ENCODE data around the gene FBLN5.
"Not testable (repeated sequence)": the region's sequence is repeated elsewhere in the genome, so short reads cannot be mapped to it uniquely, and the experiment has no call there.

Gene FBLN5

DNA sequence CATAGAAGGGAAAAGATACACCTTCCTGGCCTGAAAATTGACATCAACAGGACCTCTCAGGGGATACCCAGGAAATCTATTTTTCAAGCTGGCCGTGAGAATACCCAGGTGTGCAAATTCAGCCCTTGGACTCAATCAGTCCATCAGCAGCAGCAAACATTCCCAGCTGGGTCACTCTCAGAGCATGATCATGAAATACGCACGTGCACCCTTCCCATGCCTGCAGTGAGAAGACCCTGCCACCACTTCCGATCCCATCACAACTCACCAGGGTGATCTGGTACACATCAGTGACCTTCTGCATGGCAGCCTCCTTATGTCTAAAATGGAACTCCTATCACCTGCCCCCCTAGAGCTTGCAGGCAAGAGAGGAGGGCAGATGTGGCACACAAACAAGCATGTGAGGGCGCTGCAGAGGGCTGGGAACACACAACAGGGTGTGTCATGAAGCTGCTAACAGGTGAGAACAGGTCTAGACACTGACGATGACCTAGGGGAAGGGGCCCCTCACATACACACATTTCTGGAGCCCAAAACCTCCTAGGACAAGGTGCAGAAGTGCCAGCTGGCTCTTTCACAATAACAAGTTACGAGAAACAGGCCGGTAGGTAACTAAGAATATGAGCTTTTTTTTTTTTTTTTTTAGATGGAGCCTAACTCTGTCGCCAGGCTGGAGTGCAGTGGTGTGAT is 42.4 kb downstream of the FBLN5 start:
- H3K27me3 Mint-ChIP-seq: peaks cover 2% of the 10 kb centered on the region
- peaks cover 5% of the 10 kb centered on the region for H3K4me1 Mint-ChIP-seq
- H3K27ac Mint-ChIP-seq: no peak overlapping the region
- no peak overlapping the region for H3K4me3 Mint-ChIP-seq
- ATAC-seq (ENCODE audit: low read depth) (no peak), DNase-seq (ENCODE audit: low spot score in 2 of 2) (no peak)
- no peaks in the 10 kb centered on the region for H3K9me3 Mint-ChIP-seq
- no peaks in the 10 kb centered on the region for H3K36me3 Mint-ChIP-seq

DNA sequence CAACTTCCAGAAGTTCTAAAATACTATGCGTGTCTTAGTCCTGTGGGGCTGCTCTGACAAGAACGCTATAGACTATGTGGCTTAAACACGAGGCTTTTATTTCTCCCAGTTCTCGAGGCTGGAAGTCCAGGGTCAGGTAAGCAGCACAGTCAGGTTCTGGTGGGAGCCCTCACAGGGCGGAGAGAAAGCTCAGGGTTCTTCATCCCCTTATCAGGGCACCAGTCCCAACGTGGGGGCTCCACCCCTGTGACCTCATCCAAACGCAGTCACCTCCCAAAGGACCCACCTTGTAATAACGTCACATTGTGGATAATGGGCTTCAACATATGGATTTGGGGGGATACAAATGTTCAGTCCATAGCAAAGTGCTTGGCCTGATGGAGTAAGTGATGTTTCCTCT is 43.0 kb downstream of the FBLN5 start:
- ATAC-seq (ENCODE audit: low read depth) (no peak), DNase-seq (ENCODE audit: low spot score in 2 of 2) (no peak)
- Mint-ChIP-seq H3K27ac (no peak overlapping the region), H3K36me3 (no peaks in the 10 kb centered on the region), H3K27me3 (peaks cover 2% of the 10 kb centered on the region), H3K9me3 (no peaks in the 10 kb centered on the region), H3K4me3 (no peak overlapping the region), H3K4me1 (peaks cover 5% of the 10 kb centered on the region)

DNA sequence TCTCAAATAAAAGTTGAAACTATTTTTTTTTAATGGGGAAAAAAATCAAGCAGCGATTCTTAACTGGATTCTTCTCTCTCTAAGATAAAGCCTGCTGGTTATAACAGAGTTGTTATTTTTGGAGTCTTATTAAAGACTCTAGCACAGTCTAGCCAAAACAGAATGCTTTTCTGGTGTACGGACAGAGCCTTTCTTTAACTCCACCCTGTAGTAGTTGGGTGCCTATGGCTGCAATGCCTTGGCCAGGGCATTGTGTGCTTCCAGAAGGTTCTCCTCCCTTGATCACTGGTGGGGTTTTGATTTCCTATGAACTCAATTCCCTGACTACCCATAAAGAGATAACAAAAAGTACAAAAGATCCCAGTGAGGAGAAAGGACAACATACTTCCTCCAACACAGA is 44.4 kb downstream of the FBLN5 start:
- H3K27ac Mint-ChIP-seq: no peak overlapping the region
- peaks cover 2% of the 10 kb centered on the region for H3K27me3 Mint-ChIP-seq
- no peak overlapping the region for H3K4me3 Mint-ChIP-seq
- peaks cover 3% of the 10 kb centered on the region for H3K4me1 Mint-ChIP-seq
- DNase-seq (ENCODE audit: low spot score in 2 of 2) (no peak), ATAC-seq (ENCODE audit: low read depth) (no peak)
- H3K36me3 Mint-ChIP-seq: no peaks in the 10 kb centered on the region
- no peaks in the 10 kb centered on the region for H3K9me3 Mint-ChIP-seq

DNA sequence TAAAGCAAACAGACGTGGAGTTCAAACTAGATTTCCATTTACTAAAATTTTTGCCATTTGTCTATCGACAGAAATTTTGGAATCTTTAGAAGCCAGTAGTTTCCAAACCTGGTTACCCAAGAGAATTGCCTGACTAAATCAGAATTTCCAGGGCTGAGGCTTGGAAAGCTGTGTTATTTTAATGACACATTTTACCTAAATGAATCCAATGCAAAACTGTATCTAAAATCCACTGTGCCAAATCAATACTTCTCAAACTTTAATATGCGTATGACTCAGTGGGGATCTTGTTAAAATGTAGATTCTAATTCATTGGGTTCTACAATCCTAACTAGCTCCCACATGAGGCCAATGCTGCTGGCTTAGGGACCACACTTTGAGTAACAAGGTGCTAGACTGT is 45.2 kb downstream of the FBLN5 start:
- DNase-seq (ENCODE audit: low spot score in 2 of 2) (no peak), ATAC-seq (ENCODE audit: low read depth) (no peak)
- Mint-ChIP-seq H3K27me3 (no peaks in the 10 kb centered on the region), H3K36me3 (no peaks in the 10 kb centered on the region), H3K27ac (no peak overlapping the region), H3K4me3 (no peak overlapping the region), H3K4me1 (no peaks in the 10 kb centered on the region), H3K9me3 (no peaks in the 10 kb centered on the region)

DNA sequence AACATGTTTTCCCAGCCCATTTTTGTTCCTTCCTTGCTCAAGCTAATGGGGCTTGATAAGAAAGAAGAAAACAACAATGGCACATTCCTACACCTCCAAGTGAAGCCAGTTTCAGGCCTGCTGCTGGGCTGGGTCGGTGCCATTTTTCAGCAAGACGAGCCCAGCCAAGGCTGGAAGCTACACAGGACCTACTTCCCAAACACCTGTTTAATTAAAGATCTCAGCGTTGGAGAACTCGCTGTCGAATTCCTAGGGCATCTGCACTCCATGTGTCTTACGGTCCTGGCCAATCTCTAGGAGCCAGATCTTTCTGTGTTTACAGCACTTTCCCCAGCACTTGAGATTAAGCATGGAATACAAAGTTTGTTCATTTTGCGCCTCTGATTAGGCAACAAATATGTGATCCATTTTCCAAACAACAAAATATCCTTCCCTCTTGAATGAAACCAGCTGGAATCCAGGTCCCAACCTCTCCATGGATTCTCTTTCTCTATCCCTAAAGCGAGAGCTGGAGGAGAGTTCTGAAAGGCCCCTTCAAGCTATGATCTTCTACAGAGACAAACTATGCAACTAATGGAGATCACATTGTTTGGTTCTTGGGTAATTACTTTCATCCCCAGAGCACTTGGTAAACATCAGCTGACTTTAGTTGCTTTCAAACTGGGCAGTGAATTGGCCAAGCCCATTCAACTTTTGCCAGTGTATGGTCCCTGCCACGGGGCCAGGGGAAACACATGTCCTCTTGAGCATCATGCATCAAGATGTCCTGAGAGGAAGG is 45.9 kb downstream of the FBLN5 start:
- ATAC-seq (ENCODE audit: low read depth) (no peak), DNase-seq (ENCODE audit: low spot score in 2 of 2) (no peak)
- Mint-ChIP-seq H3K36me3 (no peaks in the 10 kb centered on the region), H3K4me3 (no peak overlapping the region), H3K9me3 (no peaks in the 10 kb centered on the region), H3K27me3 (no peaks in the 10 kb centered on the region), H3K27ac (no peak overlapping the region), H3K4me1 (no peaks in the 10 kb centered on the region)

DNA sequence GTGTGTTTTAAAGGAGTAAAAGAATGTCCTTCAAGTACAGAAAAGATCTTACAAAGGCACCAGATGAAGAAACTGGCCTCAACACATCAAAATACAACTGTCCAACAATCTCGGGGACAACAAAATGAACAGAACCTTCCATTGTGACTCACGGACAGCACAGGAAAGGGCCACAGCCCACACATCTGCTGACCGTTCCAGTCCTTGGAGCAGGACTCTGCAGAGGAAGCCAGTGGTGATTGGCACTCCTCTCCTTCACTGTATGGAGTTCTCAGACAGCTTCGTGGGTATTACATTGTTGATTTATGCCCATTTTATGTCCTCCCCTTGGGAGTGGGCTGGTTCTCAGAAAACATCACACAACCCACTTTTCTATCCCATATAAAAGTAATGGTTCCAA is 47.7 kb downstream of the FBLN5 start:
- Mint-ChIP-seq H3K9me3 (no peaks in the 10 kb centered on the region), H3K36me3 (no peaks in the 10 kb centered on the region), H3K4me1 (no peaks in the 10 kb centered on the region), H3K27ac (no peak overlapping the region), H3K4me3 (no peak overlapping the region), H3K27me3 (peaks cover 6% of the 10 kb centered on the region)
- DNase-seq (ENCODE audit: low spot score in 2 of 2) (no peak), ATAC-seq (ENCODE audit: low read depth) (no peak)

DNA sequence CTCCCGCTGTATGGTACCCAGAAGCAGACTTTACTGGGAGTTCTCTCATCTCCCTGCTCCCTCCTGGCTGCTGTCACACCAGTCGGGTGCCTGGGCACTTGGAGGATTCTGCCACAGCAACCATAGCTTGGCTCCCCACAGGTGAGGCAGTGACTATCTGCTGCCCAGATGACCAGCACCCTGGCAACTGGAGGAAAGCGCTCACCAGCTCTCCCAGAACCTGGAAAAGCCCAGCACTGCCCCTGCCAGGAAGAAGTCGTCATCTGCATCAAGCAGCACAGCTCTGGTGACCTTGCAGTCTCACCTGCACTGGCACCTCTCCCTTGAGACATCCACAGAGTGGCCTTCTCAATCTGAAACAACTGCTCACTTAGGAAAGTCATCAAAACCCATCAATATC is 48.3 kb downstream of the FBLN5 start:
- ATAC-seq (ENCODE audit: low read depth) (no peak), DNase-seq (ENCODE audit: low spot score in 2 of 2) (no peak)
- no peak overlapping the region for H3K27ac Mint-ChIP-seq
- no peaks in the 10 kb centered on the region for H3K4me1 Mint-ChIP-seq
- no peak overlapping the region for H3K4me3 Mint-ChIP-seq
- H3K9me3 Mint-ChIP-seq: no peaks in the 10 kb centered on the region
- no peaks in the 10 kb centered on the region for H3K36me3 Mint-ChIP-seq
- H3K27me3 Mint-ChIP-seq: peaks cover 6% of the 10 kb centered on the region

DNA sequence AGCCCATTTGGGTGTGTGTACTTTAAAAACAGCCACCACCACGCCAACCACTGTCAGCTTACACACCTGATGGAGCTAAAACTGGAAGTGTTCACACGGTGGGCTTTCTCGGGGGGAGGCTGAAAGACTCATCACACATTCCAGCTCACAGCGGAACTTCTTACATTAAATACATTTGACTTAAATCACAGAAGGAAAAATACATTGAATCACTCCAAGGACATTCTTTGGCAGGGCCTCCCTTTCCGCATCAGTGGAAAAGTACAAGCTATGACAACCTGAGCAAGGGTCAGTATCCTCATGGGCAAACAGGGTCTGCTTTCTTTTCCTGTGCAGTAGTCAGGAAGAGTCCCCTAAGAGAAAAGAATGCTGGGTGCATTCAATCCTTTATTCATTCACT is 49.1 kb downstream of the FBLN5 start:
- H3K27me3 Mint-ChIP-seq: peaks cover 6% of the 10 kb centered on the region
- H3K4me1 Mint-ChIP-seq: no peaks in the 10 kb centered on the region
- DNase-seq (ENCODE audit: low spot score in 2 of 2): no peak
- no peaks in the 10 kb centered on the region for H3K9me3 Mint-ChIP-seq
- no peaks in the 10 kb centered on the region for H3K36me3 Mint-ChIP-seq
- H3K4me3 Mint-ChIP-seq: no peak overlapping the region
- no peak for ATAC-seq (ENCODE audit: low read depth)
- no peak overlapping the region for H3K27ac Mint-ChIP-seq

DNA sequence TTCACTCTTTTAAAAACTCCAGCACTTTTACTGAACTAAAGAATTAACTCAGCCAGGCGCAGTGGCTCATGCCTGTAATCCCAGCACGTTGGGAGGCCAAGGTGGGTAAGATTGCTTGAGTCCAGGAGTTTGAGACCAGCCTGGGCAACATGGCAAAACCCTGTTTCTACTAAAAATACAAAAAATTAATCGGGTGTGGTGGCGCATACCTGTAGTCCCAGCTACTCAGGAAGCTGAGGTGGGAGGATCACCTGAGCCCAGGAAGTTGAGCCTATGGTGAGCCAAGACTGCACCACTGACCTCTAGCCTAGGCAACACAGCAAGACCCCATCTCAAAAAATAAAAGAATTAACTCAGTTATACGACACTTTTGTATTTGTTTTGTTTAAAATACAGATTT is 49.8 kb downstream of the FBLN5 start:
- H3K4me1 Mint-ChIP-seq; ATAC-seq (ENCODE audit: low read depth); DNase-seq (ENCODE audit: low spot score in 2 of 2); H3K4me3 Mint-ChIP-seq; H3K27me3 Mint-ChIP-seq; H3K36me3 Mint-ChIP-seq; H3K9me3 Mint-ChIP-seq; H3K27ac Mint-ChIP-seq: not testable (repeated sequence)

DNA sequence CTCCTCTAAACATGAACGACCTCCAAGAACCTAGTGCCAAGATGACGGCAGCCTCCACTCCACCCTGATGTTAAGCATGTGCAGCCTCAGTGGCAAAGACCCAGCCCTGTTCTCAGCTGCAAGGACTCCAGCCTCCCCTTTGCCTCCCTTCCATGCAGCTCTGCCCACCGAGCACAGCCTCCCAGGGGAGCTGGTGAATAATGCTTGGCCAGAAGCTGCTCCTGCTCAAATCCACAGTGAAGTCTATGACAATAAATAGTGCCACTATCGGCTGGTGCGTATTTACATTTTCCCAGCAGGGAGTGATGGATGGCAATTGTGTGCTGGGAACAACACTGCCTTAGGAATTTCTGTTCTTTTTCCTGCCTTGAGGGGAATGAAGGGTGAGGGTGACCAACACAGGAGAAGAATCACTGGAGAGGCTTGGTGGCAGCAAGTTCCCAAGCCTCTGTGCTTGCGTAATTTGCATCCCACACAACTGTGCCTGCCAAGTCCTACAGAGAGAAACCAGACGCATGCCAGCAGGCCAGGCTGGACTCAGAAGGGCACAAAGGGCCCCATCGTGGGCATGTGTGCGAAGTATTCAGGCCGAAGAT is 50.3 kb downstream of the FBLN5 start:
- DNase-seq (ENCODE audit: low spot score in 2 of 2): no peak
- Mint-ChIP-seq H3K36me3 (no peaks in the 10 kb centered on the region), H3K27ac (no peak overlapping the region), H3K27me3 (peaks cover 6% of the 10 kb centered on the region), H3K4me1 (no peaks in the 10 kb centered on the region), H3K4me3 (no peak overlapping the region), H3K9me3 (no peaks in the 10 kb centered on the region)
- no peak for ATAC-seq (ENCODE audit: low read depth)

DNA sequence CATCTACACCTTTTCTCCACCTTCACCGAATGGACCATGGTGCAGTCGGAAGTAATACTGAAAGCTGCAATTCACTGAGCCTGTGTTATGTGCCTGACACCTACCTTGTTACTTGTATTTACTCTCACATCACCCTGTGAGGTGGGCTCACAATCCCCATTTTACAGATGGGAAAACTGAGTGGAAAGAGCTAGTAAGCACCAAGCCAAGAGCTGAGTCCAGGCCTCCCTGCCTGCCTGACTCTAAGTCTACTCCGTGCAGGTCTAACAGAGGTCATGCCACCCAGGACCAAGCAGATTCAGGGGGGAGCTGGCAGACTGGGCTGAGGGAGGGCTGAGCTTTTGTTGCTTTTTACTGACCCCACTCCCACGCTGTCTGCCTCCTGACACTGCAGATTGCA is 51.1 kb downstream of the FBLN5 start:
- ATAC-seq (ENCODE audit: low read depth): no peak
- peaks cover 6% of the 10 kb centered on the region for H3K27me3 Mint-ChIP-seq
- H3K27ac Mint-ChIP-seq: no peak overlapping the region
- H3K4me1 Mint-ChIP-seq: no peaks in the 10 kb centered on the region
- no peaks in the 10 kb centered on the region for H3K36me3 Mint-ChIP-seq
- DNase-seq (ENCODE audit: low spot score in 2 of 2): no peak
- no peaks in the 10 kb centered on the region for H3K9me3 Mint-ChIP-seq
- no peak overlapping the region for H3K4me3 Mint-ChIP-seq

DNA sequence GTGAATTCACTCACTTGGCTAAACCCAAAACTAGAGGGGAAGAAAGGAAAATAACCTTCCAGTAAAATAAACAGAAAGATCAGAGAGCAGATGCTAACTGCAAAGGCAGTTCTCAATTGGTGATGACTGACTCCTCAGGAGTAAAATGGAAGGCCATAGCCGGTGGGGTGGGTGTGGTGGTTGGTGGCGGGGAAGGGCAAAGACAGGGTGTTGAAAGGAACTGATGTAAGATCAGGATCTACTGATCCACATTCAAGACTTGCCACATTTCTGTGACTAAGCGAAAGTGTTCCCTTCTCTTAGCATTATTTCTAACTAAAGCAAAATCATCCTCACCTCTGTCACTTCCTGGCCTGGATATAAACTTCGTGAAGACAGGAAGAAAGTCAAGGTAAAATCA is 53.8 kb downstream of the FBLN5 start:
- ATAC-seq (ENCODE audit: low read depth): no peak
- no peak overlapping the region for H3K4me3 Mint-ChIP-seq

DNA sequence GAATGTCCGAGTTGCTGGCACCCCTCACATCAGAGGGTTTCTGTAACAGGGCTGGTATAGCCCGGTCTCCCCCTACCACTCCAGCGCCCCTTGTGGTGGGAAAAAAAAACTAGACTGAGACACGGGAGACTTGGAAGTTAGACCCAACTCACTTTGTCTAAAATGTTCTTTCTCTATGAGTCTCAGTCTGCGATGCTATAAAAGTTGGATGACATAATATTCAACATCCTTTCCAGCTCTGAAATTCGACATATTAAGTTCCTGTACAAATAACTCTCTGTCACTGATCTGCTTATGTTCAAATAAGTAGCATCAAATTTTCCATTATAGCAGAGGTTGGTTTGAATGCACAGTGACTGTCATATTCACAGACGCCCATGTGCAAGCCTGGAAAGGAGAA is 54.5 kb downstream of the FBLN5 start:
- H3K4me1 Mint-ChIP-seq: no peaks in the 10 kb centered on the region
- peak; percentile 14 to 38 for DNase-seq (ENCODE audit: low spot score in 2 of 2)
- H3K9me3 Mint-ChIP-seq: no peaks in the 10 kb centered on the region
- no peaks in the 10 kb centered on the region for H3K36me3 Mint-ChIP-seq
- H3K27me3 Mint-ChIP-seq: peaks cover 6% of the 10 kb centered on the region
- H3K4me3 Mint-ChIP-seq: no peak overlapping the region
- peak; percentile 63 for ATAC-seq (ENCODE audit: low read depth)
- H3K27ac Mint-ChIP-seq: no peak overlapping the region

More for the DNA sequence above, 53.8 kb downstream of the FBLN5 start:
- Mint-ChIP-seq H3K27me3 (peaks cover 6% of the 10 kb centered on the region), H3K9me3 (no peaks in the 10 kb centered on the region), H3K36me3 (no peaks in the 10 kb centered on the region), H3K4me1 (no peaks in the 10 kb centered on the region), H3K27ac (no peak overlapping the region)
- no peak for DNase-seq (ENCODE audit: low spot score in 2 of 2)

DNA sequence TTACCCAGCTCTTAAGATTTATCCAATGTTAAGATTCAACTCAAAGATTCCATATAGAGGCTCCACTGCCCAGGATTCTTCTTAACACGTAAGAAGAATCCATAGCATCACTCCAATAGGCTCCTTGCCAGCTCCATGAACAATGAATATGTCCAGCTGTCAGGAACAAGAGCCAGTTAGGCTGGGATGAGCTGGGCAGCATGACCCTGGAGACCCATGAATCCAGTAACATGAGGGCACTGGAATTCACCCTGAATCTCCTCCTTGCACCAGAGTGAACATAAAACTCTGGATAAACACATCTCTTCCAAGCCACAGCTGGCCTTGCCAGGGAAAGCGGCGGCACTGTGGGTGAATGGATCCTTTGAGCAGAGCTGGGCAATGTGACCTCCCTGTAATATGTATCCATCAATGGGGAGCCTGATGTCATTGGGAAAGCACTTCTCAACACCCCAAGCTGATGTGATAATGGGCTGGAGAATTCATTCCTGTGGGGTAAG is 55.7 kb downstream of the FBLN5 start:
- Mint-ChIP-seq H3K27me3 (peaks cover 6% of the 10 kb centered on the region), H3K27ac (no peak overlapping the region), H3K36me3 (no peaks in the 10 kb centered on the region), H3K9me3 (no peaks in the 10 kb centered on the region), H3K4me3 (no peak overlapping the region), H3K4me1 (no peaks in the 10 kb centered on the region)
- ATAC-seq (ENCODE audit: low read depth): no peak
- DNase-seq (ENCODE audit: low spot score in 2 of 2): no peak

Measured in memory B cell (primary cell).